MM.1S (cell line): ENCODE data around the gene PCDHGB2.
A peak's percentile ranks its signal among the peaks of the same experiment; 100 is the strongest.

Experiments
- DNase-seq: peaks from one replicate; pipeline ENCODE4 v3.0.0-alpha.2; 2015
- H2AFZ ChIP-seq: fragments of 300-600 bp; sonication (generic); 2 replicates; pipeline ENCODE4 v1.6.0; 2016; ENCODE audit warnings: antibody characterized with exemption, low read length
- H3F3A ChIP-seq: fragments of 300-600 bp; sonication (generic); 2 replicates; pipeline ENCODE4 v1.6.1; 2016; ENCODE audit warnings: mild to moderate bottlenecking, antibody characterized with exemption, low read length, moderate library complexity, mixed read lengths; ENCODE audit not compliant: insufficient read depth
- H3K27ac ChIP-seq: fragments of 300-600 bp; sonication (generic); 2 replicates; pipeline ENCODE4 v1.5.1; 2016; ENCODE audit warnings: mild to moderate bottlenecking, low read length
- H3K27me3 ChIP-seq: fragments of 300-600 bp; sonication (generic); replicated peaks from 2 replicates; pipeline ENCODE4 v1.6.0; 2016; ENCODE audit warnings: low read length; ENCODE audit not compliant: insufficient read depth
- H3K36me3 ChIP-seq: fragments of 300-600 bp; sonication (generic); replicated peaks from 2 replicates; pipeline ENCODE4 v1.6.1; 2016; ENCODE audit warnings: mild to moderate bottlenecking, low read length, mixed read lengths; ENCODE audit not compliant: insufficient read depth
- H3K4me1 ChIP-seq: fragments of 300-600 bp; sonication (generic); 2 replicates; pipeline ENCODE4 v1.6.1; 2016; ENCODE audit warnings: low read length, mixed read lengths
- H3K4me2 ChIP-seq: fragments of 300-600 bp; sonication (generic); 2 replicates; pipeline ENCODE4 v1.6.0; 2016; ENCODE audit warnings: low read depth, low read length
- H3K4me3 ChIP-seq: fragments of 300-600 bp; sonication (generic); 2 replicates; pipeline ENCODE4 v1.5.1; 2016; ENCODE audit warnings: low read length, mixed read lengths
- H3K79me2 ChIP-seq: fragments of 300-600 bp; sonication (generic); 2 replicates; pipeline ENCODE4 v1.6.1; 2016; ENCODE audit warnings: mixed run types, low read length, mixed read lengths
- H3K9ac ChIP-seq: fragments of 300-600 bp; sonication (generic); 2 replicates; pipeline ENCODE4 v1.6.1; 2016; ENCODE audit warnings: low read length, mixed read lengths
- H3K9me2 ChIP-seq: fragments of 300-600 bp; sonication (generic); replicated peaks from 2 replicates; pipeline ENCODE4 v1.6.1; 2016; ENCODE audit warnings: mild to moderate bottlenecking, low read length, mixed read lengths; ENCODE audit not compliant: insufficient read depth
- H3K9me3 ChIP-seq: fragments of 300-600 bp; sonication (generic); replicated peaks from 2 replicates; pipeline ENCODE4 v1.6.1; 2016; ENCODE audit warnings: mild to moderate bottlenecking, low read length, mixed read lengths; ENCODE audit not compliant: insufficient read depth
- H4K20me1 ChIP-seq: fragments of 300-600 bp; sonication (generic); 2 replicates; pipeline ENCODE4 v1.6.1; 2016; ENCODE audit warnings: mild to moderate bottlenecking, low read length, moderate library complexity, mixed read lengths; ENCODE audit not compliant: insufficient read depth
- CTCF ChIP-seq: fragments of 300-600 bp; sonication (generic); IDR thresholded peaks from 2 replicates; pipeline ENCODE4 v1.5.1; 2016; ENCODE audit warnings: antibody characterized with exemption, low read length, mixed read lengths
- EZH2 ChIP-seq: fragments of 300-600 bp; sonication (generic); optimal IDR thresholded peaks from 2 replicates; pipeline ENCODE3; 2017; ENCODE audit warnings: low read depth, mild to moderate bottlenecking, antibody characterized with exemption, low read length, mixed read lengths
- EZH2phosphoT487 ChIP-seq: fragments of 300-600 bp; sonication (generic); IDR thresholded peaks from 2 replicates; pipeline ENCODE4 v1.6.1; 2018; ENCODE audit warnings: antibody characterized with exemption, low read length

Gene PCDHGB2

GRCh38 chr5:141366016-141366896 is 6.5 kb downstream of the PCDHGB2 start:
- no peaks in the 10 kb centered on the region for H3K9me2 ChIP-seq
- H3K36me3 ChIP-seq = no peaks in the 10 kb centered on the region
- no peaks in the 10 kb centered on the region for H3F3A ChIP-seq
- no peak for TF ChIP-seq EZH2phosphoT487
- TF ChIP-seq EZH2 = no peak
- no peak for TF ChIP-seq CTCF
- no peak overlapping the region for H2AFZ ChIP-seq
- H3K27me3 ChIP-seq = no peaks in the 10 kb centered on the region; the same call in none of the 2 replicates
- no peak overlapping the region for H3K4me2 ChIP-seq
- H4K20me1 ChIP-seq = no peaks in the 10 kb centered on the region
- no peaks in the 10 kb centered on the region for H3K4me1 ChIP-seq
- no peaks in the 10 kb centered on the region for H3K9me3 ChIP-seq
- H3K9ac ChIP-seq = no peak overlapping the region
- no peak overlapping the region for H3K27ac ChIP-seq
- H3K79me2 ChIP-seq = no peaks in the 10 kb centered on the region
- no peak for DNase-seq
- no peak overlapping the region for H3K4me3 ChIP-seq

- Histone ChIP-seq H2AFZ (peak within 1 kb of the TSS; percentile 98), H3K79me2 (no peaks in the 10 kb centered on the region), H3K36me3 (no peaks in the 10 kb centered on the region), H3K9ac (peak within 1 kb of the TSS; percentile 30; the same call in 1 of the 2 replicates), H3K9me2 (no peaks in the 10 kb centered on the region), H3F3A (no peaks in the 10 kb centered on the region), H3K4me1 (no peaks in the 10 kb centered on the region), H3K27me3 (no peaks in the 10 kb centered on the region; the same call in 1 of the 2 replicates), H3K4me3 (peak within 1 kb of the TSS; percentile 68), H3K4me2 (peak within 1 kb of the TSS; percentile 92), H3K27ac (no peak within 1 kb of the TSS), H3K9me3 (no peaks in the 10 kb centered on the region), H4K20me1 (no peaks in the 10 kb centered on the region)
- no peak for TF ChIP-seq EZH2
- peak; percentile 73 for TF ChIP-seq CTCF
- DNase-seq = peak; percentile 82
These were observed 10.4 kb downstream of the PCDHGB2 start, which contains the start of gene PCDHGB3 for GRCh38 chr5:141369994-141370848. PCDHGB3 (plus strand) TSS chr5:141370242; CDS start chr5:141370395, 153 bp downstream.

GRCh38 chr5:141371572-141372475 is 12.0 kb downstream of the PCDHGB2 start:
- TF ChIP-seq EZH2 (no peak), CTCF (no peak), EZH2phosphoT487 (no peak)
- Histone ChIP-seq H3K36me3 (no peaks in the 10 kb centered on the region), H3K9me3 (no peaks in the 10 kb centered on the region)

More at GRCh38 chr5:141371572-141372475, 12.0 kb downstream of the PCDHGB2 start:
- H3K4me1 ChIP-seq = no peaks in the 10 kb centered on the region
- H3K4me3 ChIP-seq = no peak overlapping the region
- H3K27me3 ChIP-seq = no peaks in the 10 kb centered on the region
- no peaks in the 10 kb centered on the region for H4K20me1 ChIP-seq
- H3F3A ChIP-seq = no peaks in the 10 kb centered on the region
- no peak overlapping the region for H3K9ac ChIP-seq
- H2AFZ ChIP-seq = no peak overlapping the region
- no peaks in the 10 kb centered on the region for H3K79me2 ChIP-seq
- no peak overlapping the region for H3K4me2 ChIP-seq
- H3K9me2 ChIP-seq = no peaks in the 10 kb centered on the region
- no peak overlapping the region for H3K27ac ChIP-seq
- no peak for DNase-seq
